Pons (tissue), 1 donor: Measurements from ENCODE around the gene KLRD1.
"Not testable (repeated sequence)": the region's sequence is repeated elsewhere in the genome, so short reads cannot be mapped to it uniquely, and the experiment has no call there.

Source experiments
- DNase-seq: peaks from one replicate; pipeline ENCODE4 v3.0.0-alpha.2; 2016; ENCODE audit warnings: low spot score

The KLRD1 gene, protein sequence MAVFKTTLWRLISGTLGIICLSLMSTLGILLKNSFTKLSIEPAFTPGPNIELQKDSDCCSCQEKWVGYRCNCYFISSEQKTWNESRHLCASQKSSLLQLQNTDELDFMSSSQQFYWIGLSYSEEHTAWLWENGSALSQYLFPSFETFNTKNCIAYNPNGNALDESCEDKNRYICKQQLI

GRCh38 chr12:10307630-10308029, at the start of gene KLRD1:
Gene KLRD1, plus strand, starts transcription at chr12:10307870. Its CDS starts 208 bp downstream, at chr12:10308078.
- no peak for DNase-seq

- no peak for DNase-seq
Observed at GRCh38 chr12:10260927-10261326, 46.7 kb upstream of the KLRD1 start.

GRCh38 chr12:10268037-10268436, 39.6 kb upstream of the KLRD1 start:
- no peak for DNase-seq

DNA sequence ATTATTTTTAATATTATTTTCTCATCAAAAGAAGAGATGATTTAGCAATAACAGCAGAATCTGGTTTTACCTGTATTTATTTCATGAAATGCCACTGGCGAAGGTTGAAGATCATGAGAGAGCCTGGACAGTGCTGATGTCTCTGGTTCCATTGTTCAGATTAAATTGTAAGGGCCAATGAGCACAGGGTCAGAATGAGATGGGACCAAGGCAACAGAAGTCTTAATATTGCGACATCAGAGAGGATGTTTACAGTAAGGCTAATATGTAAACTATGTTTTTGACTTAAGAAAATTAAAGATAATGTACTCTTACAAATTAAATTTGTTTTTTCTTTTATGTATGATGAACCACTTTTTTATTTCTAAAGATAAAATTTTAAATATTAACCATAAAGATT, 35.2 kb upstream of the KLRD1 start:
- DNase-seq = no peak

- no peak for DNase-seq
Observed at GRCh38 chr12:10276774-10277173, 30.9 kb upstream of the KLRD1 start.

DNA sequence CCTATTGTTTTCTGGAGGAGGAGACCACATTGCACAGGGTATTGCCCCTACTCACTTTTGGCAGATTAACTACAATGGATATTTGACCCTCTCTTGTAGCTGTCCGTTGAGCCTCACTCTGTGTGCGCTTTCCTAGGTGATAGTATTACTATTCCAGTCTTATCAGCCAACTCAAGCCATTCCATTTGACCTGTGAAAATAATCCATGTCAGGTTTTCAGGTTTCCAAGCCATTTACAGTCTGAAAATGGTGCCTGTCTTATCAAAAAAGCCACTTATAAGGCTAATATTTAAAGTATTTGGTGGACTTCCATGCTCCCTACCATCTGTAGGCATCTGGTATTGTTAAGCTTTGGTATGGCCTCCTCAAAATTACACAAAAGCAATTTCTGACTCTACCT, 29.6 kb upstream of the KLRD1 start:
- DNase-seq = no peak

GRCh38 chr12:10279937-10280336, 27.7 kb upstream of the KLRD1 start:
- no peak for DNase-seq

DNA sequence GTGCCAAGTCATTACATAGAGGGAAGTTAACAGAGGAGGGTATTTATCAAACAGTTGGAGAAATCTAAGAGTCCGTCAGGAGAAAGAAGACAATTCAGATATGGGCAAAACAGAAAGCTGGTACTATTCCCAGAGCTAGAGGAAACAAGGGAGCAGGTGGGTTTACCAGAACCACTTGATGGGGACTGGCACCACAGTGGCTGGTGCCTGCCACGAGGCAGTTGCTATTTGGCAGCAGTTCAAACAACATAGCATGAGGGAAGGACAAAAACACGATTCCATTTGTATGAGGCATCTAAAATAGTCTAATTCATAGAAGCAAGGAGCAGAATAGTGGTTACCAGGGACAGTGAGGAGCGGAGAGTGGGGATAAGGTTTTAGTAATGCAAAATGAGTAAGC, 24.6 kb upstream of the KLRD1 start:
- peak; percentile 48 for DNase-seq

GRCh38 chr12:10285919-10286318, 21.8 kb upstream of the KLRD1 start:
- no peak for DNase-seq

DNA sequence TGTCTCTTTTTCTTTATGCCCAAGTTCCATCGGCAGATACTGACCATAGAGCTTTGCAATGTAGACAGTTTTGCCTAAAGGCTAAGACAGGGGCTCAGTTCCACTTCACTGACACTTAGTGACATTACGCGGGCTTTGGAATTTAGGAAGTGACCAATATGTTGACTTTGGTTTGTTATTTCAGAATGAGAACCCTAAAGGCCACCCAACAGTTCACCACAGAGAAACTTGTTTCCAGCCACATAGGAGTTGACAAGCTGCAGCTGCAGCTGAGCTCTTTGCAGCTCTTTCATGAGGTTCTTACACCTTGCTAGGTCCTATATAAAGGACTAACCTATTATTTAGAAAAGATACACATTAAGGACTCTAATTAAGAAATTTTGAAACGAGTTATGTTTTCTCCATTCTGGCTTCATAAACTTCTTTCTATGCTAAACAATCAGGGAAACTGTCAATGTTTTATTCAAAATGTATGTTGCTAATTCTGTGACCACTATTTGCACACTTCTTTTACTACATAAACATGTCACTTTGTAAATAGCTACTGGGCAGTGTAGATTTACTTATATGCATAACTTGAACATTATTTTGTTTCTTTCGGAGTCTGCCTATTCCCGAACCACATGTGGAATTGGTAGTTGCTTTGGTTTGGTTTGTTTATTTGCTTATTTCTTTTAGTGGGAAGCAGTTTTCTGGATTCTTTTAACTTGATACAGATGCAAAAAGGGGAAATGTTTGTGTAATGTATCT, 18.5 kb upstream of the KLRD1 start:
- DNase-seq = no peak

- no peak for DNase-seq
Observed at GRCh38 chr12:10291030-10291429, 16.6 kb upstream of the KLRD1 start.

- DNase-seq = no peak
Observed at GRCh38 chr12:10293151-10293550, 14.5 kb upstream of the KLRD1 start.

- no peak for DNase-seq
Observed at GRCh38 chr12:10293570-10294227, 14.0 kb upstream of the KLRD1 start.

DNA sequence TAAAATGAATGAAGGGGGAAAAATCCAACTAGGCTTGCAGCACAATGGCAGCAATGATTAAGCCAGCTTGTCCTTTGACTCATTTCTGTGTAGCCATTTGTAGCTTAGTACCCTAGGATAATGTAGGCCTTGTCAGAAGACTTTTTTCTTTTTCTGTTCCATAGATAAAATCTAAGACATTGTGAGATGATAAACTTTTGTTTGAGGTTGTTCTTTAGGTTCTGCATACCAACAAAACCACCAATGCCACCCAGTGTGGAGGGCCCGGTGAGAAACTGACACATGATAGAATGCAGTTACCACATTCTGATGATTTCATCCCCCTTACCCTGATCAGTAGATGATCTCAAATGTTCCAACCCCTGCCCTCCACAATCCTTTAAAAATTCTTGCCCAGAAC, 6.6 kb upstream of the KLRD1 start:
- DNase-seq = no peak

DNA sequence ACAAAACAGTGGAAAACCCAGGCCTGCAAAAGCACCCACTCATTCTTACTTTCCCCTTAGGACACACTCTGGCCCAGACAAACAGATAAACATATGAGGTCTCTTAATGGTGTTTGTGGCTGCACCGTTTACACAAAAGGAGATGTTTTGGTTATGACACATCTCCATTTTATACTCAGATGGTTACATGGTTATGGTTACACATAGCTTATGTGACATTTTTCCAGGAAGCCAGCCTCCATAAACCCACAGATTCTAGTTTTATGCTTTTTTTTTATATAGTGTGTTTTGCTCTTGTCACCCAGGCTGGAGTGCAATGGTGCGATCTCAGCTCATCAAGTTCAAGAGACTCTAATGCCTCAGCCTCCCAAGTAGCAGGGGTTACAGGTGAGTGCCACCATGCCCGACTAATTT, 3.5 kb upstream of the KLRD1 start:
- DNase-seq = no peak

DNA sequence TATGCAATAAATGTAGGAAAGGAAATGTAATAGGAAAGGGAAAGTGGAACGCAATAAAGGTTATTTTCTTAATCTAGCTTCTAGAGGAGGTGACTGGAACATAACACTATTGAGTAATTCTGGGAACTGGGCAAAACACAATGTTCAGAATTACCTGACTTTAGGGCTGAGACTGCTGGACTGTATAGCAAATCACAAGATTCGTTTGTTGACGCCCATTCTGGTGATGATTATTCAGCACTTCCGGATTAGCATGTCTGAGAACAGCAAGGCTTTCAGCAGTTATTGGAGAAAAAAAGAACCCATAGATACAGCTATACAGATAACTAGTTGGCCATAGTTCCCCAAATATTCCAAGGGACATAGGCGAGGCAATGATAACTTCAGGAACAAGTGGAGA, 2.3 kb upstream of the KLRD1 start:
- no peak for DNase-seq

GRCh38 chr12:10310926-10311720, 3.5 kb downstream of the KLRD1 start:
- no peak for DNase-seq

GRCh38 chr12:10319388-10319787, 11.7 kb downstream of the KLRD1 start:
- DNase-seq = no peak

DNA sequence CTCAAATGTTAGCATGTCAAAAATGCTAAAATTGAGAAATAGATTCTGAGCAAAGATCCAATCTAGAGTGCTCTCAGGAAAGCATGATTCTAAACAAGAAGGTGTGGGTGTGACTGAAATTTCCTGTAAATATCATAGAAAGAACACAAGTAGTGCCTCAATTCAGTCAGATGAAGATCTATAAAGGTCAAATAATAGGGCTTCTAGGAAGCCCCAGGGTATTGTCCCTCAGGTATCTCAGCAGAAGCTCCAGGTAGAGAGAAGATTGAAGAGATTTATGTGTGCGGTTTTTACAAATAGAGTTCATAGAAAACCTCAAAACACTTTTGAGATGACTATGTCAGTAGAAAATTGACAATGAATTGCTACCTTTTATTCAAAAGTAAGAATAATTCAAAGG, 13.0 kb downstream of the KLRD1 start:
- DNase-seq = no peak

DNA sequence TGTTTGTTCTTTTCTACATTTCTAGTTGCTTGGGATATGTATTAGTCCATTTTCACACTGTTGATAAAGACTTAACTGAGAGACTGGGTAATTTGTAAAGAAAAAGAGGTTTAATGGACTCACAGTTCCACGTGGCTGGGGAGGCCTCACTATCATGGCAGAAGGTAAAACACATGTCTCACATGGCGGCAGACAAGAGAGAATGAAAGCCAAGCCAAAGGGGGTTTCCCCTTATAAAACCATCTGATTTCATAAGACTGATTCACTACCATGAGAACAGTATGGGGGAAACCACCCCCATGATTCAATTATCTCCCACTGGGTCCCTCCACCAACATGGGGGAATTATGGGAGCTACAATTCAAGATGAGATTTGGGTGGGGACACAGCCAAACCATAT, 21.0 kb downstream of the KLRD1 start:
- DNase-seq = not testable (repeated sequence)

- DNase-seq = peak; percentile 87
Observed at GRCh38 chr12:10331642-10332239, 24.1 kb downstream of the KLRD1 start.

- not testable (repeated sequence) for DNase-seq
Observed at GRCh38 chr12:10336196-10336595, 28.5 kb downstream of the KLRD1 start.
